GM18519 (cell line): Measurements from ENCODE around the gene RHOA.
A peak's percentile ranks its signal among the peaks of the same experiment; 100 is the strongest.
"Not testable (repeated sequence)": the region's sequence is repeated elsewhere in the genome, so short reads cannot be mapped to it uniquely, and the experiment has no call there.

Experiments used
- ATAC-seq: cut with Tn5 transposase; IDR thresholded peaks from one replicate; pipeline ENCODE4 v1.9.1; 2021; ENCODE audit warnings: mild to moderate bottlenecking, moderate library complexity; ENCODE audit not compliant: unreplicated experiment, low FRiP score

Gene RHOA

GRCh38 chr3:49371946-49372345, 39.8 kb downstream of the RHOA start:
- ATAC-seq = no peak

- ATAC-seq = no peak
Measured at GRCh38 chr3:49370585-49371290, 41.0 kb downstream of the RHOA start.

- no peak for ATAC-seq
Measured at GRCh38 chr3:49362561-49362960, 49.2 kb downstream of the RHOA start.

- ATAC-seq = no peak
Measured at GRCh38 chr3:49359623-49360022, 52.2 kb downstream of the RHOA start.

- no peak for ATAC-seq
Measured at GRCh38 chr3:49358884-49359225, 52.9 kb downstream of the RHOA start.

GRCh38 chr3:49358217-49358883, 53.4 kb downstream of the RHOA start, which contains the start of gene GPX1:
TSS of gene GPX1 (minus strand) at chr3:49358353. CDS start at chr3:49358278, 75 bp downstream.
- peak; percentile 68 for ATAC-seq

- not testable (repeated sequence) for ATAC-seq
Measured at GRCh38 chr3:49357443-49358216, 54.1 kb downstream of the RHOA start.

GRCh38 chr3:49357095-49357442, 54.7 kb downstream of the RHOA start:
- ATAC-seq = not testable (repeated sequence)

- no peak for ATAC-seq
Measured at GRCh38 chr3:49352890-49353421, 58.8 kb downstream of the RHOA start.

GRCh38 chr3:49352281-49352680, 59.5 kb downstream of the RHOA start:
- ATAC-seq = no peak

- ATAC-seq = no peak
Measured at GRCh38 chr3:49351521-49352011, 60.2 kb downstream of the RHOA start.

- no peak for ATAC-seq
Measured at GRCh38 chr3:49349348-49350114, 62.2 kb downstream of the RHOA start.

- not testable (repeated sequence) for ATAC-seq
Measured at GRCh38 chr3:49348361-49348760, 63.4 kb downstream of the RHOA start.

- ATAC-seq = no peak
Measured at GRCh38 chr3:49346797-49347251, 65.0 kb downstream of the RHOA start.

GRCh38 chr3:49343163-49343562, 68.6 kb downstream of the RHOA start:
- ATAC-seq = no peak

- ATAC-seq = no peak
Measured at GRCh38 chr3:49341996-49342395, 69.8 kb downstream of the RHOA start.

- ATAC-seq = peak; percentile 68
Measured at GRCh38 chr3:49339941-49340800, 71.6 kb downstream of the RHOA start, which contains the start of gene USP4. TSS of gene USP4 (minus strand) at chr3:49340053. CDS start at chr3:49340024, 29 bp downstream.

- ATAC-seq = peak; percentile 2
Measured at GRCh38 chr3:49339581-49339940, 72.2 kb downstream of the RHOA start.

GRCh38 chr3:49333916-49334633, 77.7 kb downstream of the RHOA start:
- ATAC-seq = no peak
